T47D (cell line): ENCODE measurements around the gene AGK.

Experiments
- DNase-seq, 2 experiments: peaks; one replicate each; pipeline versions ENCODE4 v3.0.0 to v3.0.0-alpha.2; 2011 to 2012; ENCODE audit warnings: low read depth in 1 of 2, low spot score in 1 of 2
- JUND ChIP-seq: IDR thresholded peaks from 2 replicates; pipeline ENCODE4 v1.6.1; 2012; ENCODE audit warnings: low read depth
- in situ Hi-C: cut with HindIII; loops from 2 replicates; pipeline ENCODE4 v1.10.0; 2016; ENCODE audit warnings: low sequenced_read_pairs, low pct_unique_long_range_greater_than_20kb

Gene AGK

DNA sequence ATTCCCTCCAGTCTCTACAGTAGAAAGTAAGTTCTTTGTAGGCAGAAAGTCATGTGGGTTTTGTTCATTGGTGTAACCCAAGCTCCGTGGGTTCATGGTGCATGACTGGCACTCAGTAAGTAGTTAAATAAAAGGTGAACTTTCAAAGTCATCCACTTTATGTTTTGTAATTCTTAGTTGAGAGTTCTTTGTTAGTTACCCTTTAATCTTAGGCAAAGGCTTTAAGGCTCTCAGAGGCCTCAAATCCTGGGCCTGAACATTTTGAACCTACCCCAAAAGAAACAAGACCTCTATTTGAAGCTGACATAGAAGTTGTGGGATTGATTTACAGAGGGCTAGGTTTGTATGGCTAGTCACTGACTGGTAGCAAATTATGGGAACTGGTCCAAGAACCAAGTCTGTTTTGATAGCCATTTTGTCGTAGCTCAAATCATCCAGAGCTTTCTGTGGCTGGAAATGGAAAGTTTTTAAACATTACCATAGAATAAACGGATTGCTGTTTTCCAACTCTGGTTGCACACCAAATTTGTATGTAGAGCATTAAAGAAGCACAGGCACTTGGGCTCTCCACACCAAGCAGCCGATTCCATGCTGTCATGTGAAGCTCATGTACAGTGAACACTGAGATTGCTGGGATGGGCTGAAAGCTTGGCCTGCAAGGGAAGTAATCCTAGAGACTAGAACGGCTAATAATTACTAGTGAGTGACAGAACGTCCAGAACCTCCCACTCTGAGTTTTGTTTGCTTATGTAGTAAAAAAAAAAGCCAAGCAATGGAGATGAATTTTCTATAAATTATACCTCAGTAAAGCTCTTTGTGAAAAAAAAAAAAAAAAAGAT lies 97.3 kb downstream of the AGK start:
- DNase-seq: no peak
- TF ChIP-seq JUND: no peak
- in situ Hi-C loops: no loop called here

DNA sequence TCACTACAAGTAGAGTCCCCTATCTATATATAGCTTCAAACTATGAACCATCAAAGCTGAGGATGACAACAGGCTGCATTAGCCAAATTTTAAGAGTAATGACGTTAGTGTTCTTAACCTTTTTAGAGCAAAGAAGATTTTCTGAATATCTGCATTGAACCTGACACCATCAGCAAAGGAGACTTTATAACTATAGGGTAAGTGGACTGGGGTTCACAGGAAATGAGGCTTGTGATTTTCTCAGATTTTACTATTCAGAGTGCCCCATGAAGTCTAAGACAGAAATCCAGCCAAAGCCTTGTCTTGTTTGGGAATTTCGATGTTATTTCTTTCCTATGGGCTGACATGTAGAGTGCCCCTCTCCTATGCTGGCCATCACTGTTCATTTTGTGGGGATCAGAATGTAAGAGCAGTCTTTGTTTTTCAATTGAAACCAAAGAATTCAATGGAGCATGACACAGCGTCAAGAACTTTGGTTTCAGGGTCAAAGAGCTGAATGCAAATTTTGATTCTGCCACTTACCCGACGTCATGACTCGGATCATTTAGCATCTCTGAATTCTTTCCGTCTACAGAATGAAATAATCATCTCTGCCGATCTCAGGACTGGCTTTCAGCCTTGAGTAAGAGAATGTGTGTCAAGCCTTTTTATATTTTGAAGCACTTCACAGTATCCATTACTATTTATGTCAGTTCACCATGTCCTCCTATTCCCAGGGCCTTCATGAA lies 98.1 kb downstream of the AGK start:
- in situ Hi-C loops: no loop called here
- no peak for DNase-seq
- no peak for TF ChIP-seq JUND

DNA sequence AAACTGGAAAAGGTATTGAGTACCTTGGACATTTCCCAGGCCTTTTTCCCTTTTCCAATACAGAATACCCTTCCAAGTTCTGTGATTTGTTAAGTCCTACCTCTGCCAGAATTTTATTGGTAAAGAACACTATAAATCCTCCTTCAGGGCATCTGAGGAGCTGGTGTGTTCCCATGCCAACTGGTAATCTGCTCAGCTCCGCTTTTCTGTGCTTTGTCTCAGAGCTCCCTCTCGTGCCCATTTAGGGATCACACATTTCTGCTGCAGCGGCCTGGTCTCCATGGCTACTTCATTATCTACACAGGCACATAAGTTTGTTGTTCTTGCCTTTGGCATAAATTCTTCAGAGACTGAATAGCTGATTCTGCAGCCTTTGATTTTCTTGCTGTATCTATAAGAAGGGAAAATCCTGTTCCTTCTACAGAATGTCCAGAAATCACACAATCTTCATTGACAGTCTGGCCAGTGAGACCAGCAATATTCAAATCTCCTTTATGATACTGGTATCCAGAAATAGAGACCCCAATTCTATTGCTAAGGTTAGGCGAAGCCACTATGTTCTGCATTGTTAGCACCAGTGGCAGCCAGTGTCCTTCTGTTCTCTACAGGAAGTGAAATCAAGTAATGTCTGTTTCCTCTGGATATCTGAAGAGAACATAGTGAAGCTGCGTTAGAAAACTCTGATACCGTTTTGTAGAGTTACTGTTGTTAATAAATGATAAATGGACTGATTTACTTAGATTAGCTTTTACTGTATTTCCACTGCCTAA lies 98.8 kb downstream of the AGK start:
- in situ Hi-C loops: no loop called here
- peak; percentile 49 to 82 for DNase-seq

DNA sequence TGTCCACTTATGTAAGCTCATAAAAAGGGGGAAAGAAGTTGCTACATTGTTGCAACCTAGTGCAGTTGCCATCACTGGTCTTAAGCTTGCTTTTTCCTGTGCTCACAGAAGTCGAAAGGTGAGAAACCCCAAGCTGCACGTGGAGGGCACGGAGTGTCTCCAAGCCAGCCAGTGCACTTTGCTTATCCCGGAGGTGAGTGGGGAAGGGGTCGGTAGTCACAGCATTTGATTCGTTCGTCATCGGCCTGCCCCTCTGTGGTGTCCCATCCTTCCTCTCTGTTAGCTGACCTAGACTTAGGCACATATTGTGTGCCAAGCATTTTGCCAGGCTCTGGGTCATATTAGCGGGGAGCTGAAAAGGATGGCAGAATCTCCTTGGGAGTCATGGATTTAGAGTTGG lies 100.2 kb downstream of the AGK start:
- in situ Hi-C loops: no loop called here
- DNase-seq: no peak
- no peak for TF ChIP-seq JUND

More for the DNA sequence above, 98.8 kb downstream of the AGK start:
- no peak for TF ChIP-seq JUND

DNA sequence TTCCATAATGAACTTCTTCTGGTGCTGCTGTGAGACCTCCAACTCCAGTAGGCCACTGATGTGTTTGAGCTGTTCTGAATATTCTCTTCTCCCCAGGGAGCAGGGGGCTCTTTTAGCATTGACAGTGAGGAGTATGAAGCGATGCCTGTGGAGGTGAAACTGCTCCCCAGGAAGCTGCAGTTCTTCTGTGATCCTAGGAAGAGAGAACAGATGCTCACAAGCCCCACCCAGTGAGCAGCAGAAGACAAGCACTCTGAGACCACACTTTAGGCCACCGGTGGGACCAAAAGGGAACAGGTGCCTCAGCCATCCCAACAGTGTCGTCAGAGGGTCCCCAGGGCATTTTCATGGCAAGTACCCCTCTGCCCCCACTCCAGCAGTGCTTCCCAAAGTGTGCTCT lies 101.5 kb downstream of the AGK start:
- DNase-seq: no peak
- in situ Hi-C loops: no loop called here
- no peak for TF ChIP-seq JUND

DNA sequence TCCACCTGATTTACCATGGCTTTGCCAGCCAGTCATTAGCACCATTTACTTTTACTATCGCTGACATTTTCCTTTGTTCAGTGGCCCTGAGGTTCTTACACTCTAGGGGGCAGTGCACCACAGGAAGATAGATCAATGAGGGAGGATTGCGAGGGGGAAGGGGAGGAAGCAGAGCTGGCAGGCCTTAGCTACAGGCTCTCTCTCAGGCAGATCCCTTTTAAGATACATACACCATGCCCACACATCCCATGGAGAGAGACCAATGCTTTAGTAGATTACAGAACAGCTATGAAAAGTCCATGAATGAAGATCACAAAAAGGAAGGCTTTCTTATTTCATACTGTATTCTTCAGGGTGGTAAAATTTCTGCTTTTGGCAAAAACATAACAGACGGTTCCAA lies 103.3 kb downstream of the AGK start:
- TF ChIP-seq JUND: no peak
- DNase-seq: peak; percentile 14 to 75
- in situ Hi-C loops: no loop called here

DNA sequence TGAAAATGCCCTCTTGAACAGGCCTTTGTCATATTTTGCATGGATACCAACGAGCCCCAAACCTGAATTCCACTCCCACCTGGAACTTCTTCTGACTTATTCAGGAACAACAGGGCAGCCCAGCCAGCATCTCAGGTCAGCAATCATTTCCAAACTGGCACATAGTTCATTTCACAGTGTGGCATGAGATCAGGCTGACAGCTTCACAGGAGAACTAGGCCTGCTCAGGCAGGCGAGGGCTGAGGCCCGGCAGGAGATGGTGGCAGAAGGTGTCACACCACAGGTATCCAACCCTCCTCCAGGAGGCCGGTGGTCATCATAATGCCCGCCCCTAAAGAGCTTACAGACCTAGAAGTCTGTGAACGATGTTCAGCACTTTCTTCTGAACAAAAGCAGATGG lies 108.3 kb downstream of the AGK start:
- TF ChIP-seq JUND: no peak
- DNase-seq: no peak
- in situ Hi-C loops: no loop called here

DNA sequence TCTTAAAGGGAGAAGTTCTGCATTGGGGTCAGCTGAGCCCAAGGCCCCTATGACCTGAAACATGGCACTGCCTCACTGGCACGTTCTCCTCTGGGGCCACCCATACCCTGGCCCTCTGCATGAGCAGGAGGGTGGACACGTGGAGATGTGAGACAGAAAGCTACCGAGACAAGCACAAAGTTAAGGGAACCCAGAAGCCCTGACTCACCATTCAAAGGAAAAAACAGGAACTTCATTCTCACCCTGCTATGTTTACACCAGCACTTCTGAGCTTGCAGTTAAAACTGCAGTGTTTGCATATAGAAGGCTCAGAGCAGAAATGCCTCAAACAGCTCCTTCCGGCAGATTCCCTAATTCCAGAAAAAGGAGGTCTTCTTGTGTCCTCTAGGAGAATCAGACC lies 109.0 kb downstream of the AGK start:
- DNase-seq: no peak
- in situ Hi-C loops: no loop called here
- TF ChIP-seq JUND: no peak

DNA sequence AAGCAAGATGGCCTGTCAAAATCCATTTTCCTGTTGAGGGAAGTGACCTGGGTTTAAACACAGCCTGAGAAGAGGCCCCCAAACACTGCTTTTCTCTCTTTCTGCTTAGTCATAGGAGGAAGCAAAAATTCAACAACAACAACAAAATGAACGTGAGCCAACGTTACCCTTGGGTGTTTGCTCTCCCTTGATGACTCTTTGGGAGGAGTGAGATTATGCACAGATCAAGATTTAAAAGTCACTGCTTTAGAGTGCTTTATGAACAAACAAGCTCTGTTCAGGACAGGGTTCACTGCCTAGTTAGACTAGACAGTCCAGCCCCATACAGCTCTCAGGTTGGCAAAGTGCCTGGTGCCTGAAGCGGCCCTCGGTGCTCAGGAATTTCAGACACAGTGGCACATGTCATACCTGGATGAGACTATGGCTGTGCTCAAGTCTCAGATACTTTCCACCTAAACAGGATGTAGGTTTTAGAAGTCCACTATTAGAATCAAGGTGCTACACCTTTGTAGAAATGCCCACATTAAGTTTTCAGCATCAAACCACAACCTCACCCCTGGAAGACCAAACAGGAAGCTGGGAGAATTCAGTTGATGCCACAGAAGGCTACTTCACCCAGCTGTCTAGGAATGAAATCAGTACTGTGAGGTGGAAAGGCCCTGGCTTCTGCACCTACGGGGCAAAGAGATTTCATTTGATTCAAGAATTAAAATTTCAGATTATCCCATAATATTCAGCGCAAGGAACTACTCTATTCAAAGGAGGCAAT lies 112.1 kb downstream of the AGK start:
- in situ Hi-C loops: no loop called here
- TF ChIP-seq JUND: peak; percentile 43; the same call in 1 of the 2 replicates
- peak; percentile 59 to 91 for DNase-seq

DNA sequence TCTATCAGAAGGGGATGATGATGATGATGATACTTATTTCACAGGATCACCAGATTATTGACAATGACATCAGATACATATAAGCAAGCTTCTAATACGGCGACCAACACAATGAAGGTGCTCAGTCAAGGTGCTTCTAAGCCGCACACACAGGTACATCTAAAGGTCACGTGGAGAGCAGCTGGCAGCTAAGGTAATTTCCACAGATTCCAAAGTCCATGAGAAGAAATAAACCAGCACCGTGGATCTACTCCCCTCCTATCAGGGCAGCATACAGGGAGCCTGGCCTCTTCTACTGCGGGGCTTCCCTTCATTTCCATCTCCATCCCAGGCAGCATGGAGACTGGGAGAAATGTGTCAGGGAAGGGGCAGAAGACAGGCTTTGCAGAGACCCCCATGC lies 113.2 kb downstream of the AGK start:
- no peak for TF ChIP-seq JUND
- no peak for DNase-seq
- in situ Hi-C loops: no loop called here

DNA sequence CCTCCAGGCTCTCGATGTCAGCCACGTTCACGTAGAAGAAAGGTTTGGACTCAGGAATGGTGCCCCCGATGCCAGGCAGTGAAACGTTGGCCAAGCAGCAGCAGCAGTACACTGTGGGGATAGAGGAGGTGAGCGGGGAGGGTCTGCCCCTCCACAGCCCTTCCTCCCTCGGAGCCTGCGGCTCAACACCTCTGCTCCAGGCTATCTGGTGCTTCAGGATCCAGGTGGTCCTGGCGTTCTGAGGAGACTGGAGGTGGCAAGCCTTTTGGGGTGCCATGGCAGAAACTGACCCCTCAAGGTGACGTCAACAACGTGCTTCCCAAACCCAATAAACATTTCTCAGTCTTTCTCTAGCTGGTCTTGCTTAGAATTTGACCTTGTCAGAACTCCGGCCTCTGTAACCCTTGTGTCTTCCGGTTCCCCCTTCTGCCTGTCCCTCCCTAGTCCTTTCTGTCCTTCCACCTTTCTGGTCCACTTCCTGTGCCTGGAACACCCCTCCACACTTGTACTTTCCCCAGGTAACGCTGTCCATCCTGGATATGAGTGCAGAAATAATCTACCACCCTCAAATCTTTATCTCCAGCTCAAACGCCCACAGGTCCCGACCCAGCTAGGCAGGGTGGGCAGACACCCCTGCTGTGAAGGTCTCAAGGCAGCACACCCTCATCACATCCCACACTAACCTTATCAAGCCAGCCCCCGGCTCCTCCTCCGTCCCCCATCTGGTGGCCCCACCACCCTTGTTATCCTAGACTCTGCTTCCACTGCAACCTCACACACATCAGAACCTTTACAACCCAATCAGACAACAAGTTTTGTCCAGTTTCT lies 114.2 kb downstream of the AGK start:
- in situ Hi-C loops: no loop called here
- TF ChIP-seq JUND: no peak
- no peak for DNase-seq

DNA sequence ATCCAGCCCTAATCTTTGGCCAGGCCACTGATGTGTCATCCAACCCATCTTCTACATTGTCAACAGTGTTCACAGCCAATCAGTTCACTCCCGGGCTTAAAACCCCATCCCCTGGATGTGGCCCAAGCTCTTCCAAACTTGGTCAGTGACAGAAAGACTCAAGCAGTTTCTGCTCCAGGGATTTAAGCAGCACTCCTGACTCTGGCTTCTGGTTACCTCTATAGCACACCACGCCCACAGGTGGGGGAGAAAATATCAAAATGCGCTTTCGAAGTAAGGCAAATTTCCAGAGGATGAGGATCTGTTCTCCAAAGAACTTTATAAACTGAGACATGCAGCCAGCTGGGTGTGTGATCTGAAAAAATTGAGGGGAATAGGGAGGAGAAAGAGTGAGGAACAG lies 114.9 kb downstream of the AGK start:
- in situ Hi-C loops: no loop called here
- no peak for DNase-seq
- no peak for TF ChIP-seq JUND
